ENCODE results near the gene RALGAPA1.

GRCh38 chr14:35797796-35798195, 11.3 kb downstream of the RALGAPA1 start:
- TF ChIP-seq CTCF (IDR thresholded peaks at IDR 0.05; ENCODE audit: insufficient read depth, low read length) (no peak), POLR2AphosphoS5 (IDR thresholded peaks at IDR 0.05; ENCODE audit: low read depth) (no peak)
